Liver (tissue), 3 donors: Measurements from ENCODE around the gene HECTD2.

Experiments
- FOXA1 ChIP-seq: IDR thresholded peaks from 2 replicates; pipeline ENCODE4 v1.6.1; 2016; ENCODE audit warnings: antibody characterized with exemption
- GABPA ChIP-seq, 2 donors: IDR thresholded peaks in 1 of 2; conservative IDR thresholded peaks in 1 of 2; 2 replicates each; pipeline ENCODE4 v1.6.1; 2016; ENCODE audit warnings: antibody characterized with exemption in 2 of 2, mild to moderate bottlenecking in 1 of 2, moderate library complexity in 1 of 2
- JUND ChIP-seq, 2 donors: IDR thresholded peaks; 2 replicates each; pipeline ENCODE4 v1.6.1; 2016; ENCODE audit warnings: antibody characterized with exemption in 2 of 2
- MAX ChIP-seq: IDR thresholded peaks from 2 replicates; pipeline ENCODE4 v1.6.1; 2016; ENCODE audit warnings: antibody characterized with exemption
- NR2F2 ChIP-seq: IDR thresholded peaks from 2 replicates; pipeline ENCODE4 v1.6.1; 2016; ENCODE audit warnings: antibody characterized with exemption
- RAD21 ChIP-seq, 2 donors: IDR thresholded peaks; 2 replicates each; pipeline ENCODE4 v1.6.1; 2016; ENCODE audit warnings: antibody characterized with exemption in 2 of 2, mild to moderate bottlenecking in 2 of 2
- REST ChIP-seq: IDR thresholded peaks from 2 replicates; pipeline ENCODE4 v1.6.1; 2016; ENCODE audit warnings: antibody characterized with exemption, mild to moderate bottlenecking
- RXRA ChIP-seq, 2 donors: IDR thresholded peaks; 2 replicates each; pipeline ENCODE4 v1.6.1; 2017 to 2018; ENCODE audit warnings: antibody characterized with exemption in 2 of 2, mild to moderate bottlenecking in 1 of 2
- TAF1 ChIP-seq: conservative IDR thresholded peaks from 2 replicates; pipeline ENCODE4 v1.6.1; 2016; ENCODE audit warnings: antibody characterized with exemption, mild to moderate bottlenecking
- ZBTB33 ChIP-seq: IDR thresholded peaks from 2 replicates; pipeline ENCODE4 v1.6.1; 2016; ENCODE audit warnings: antibody characterized with exemption
- TF ChIP-seq, protein P1 (sequence below): fragments of 150-350 bp; IDR thresholded peaks from 2 replicates; pipeline ENCODE4 v1.5.1; 2017; ENCODE audit warnings: improper control_type of control experiment, low read depth, low read length; ENCODE audit not compliant: missing input control
- TF ChIP-seq, protein P2 (sequence below): IDR thresholded peaks from 2 replicates; pipeline ENCODE4 v1.6.1; 2016; ENCODE audit warnings: antibody characterized with exemption
- donor health status: healthy.
- donor health status: healthy.

DNA sequence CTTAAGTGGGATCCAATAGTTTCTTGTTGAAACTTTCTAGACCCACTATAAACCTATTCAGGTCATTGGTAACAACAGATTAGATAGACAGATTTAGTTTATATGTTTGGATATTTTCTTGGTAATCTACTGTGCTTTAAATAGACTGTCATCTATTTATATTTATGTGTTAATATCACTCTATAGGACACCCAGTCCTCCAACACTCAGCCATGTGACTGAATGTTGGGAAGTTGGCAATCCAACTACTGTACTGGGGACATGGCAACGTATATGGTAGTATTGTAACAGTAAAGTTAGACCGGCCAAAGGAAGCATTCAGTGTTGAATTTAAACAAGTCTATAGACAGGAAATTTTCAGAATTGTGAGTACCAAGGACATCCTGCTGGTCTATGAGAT lies 42.6 kb upstream of the HECTD2 start:
- TF ChIP-seq ZBTB33 (no peak), JUND (IDR thresholded peaks at IDR 0.05) (no peak), FOXA1 (no peak), REST (no peak), MAX (no peak), NR2F2 (no peak), RAD21 (IDR thresholded peaks at IDR 0.05) (no peak), RXRA (IDR thresholded peaks at IDR 0.05) (no peak), TAF1 (no peak), GABPA (IDR thresholded peaks at IDR 0.05 in 1 of 2, conservative IDR thresholded peaks at IDR 0.05 in 1 of 2) (no peak)
- TF ChIP-seq, protein P1, sequence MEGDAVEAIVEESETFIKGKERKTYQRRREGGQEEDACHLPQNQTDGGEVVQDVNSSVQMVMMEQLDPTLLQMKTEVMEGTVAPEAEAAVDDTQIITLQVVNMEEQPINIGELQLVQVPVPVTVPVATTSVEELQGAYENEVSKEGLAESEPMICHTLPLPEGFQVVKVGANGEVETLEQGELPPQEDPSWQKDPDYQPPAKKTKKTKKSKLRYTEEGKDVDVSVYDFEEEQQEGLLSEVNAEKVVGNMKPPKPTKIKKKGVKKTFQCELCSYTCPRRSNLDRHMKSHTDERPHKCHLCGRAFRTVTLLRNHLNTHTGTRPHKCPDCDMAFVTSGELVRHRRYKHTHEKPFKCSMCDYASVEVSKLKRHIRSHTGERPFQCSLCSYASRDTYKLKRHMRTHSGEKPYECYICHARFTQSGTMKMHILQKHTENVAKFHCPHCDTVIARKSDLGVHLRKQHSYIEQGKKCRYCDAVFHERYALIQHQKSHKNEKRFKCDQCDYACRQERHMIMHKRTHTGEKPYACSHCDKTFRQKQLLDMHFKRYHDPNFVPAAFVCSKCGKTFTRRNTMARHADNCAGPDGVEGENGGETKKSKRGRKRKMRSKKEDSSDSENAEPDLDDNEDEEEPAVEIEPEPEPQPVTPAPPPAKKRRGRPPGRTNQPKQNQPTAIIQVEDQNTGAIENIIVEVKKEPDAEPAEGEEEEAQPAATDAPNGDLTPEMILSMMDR = no peak
- TF ChIP-seq, protein P2, sequence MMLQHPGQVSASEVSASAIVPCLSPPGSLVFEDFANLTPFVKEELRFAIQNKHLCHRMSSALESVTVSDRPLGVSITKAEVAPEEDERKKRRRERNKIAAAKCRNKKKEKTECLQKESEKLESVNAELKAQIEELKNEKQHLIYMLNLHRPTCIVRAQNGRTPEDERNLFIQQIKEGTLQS = no peak
